ENCODE measurements around the gene FMNL2. TPM values are rescaled to one million over a fixed set of nuclear protein-coding genes. Genes with fewer than 3 reads are reported as not detected.

Gene FMNL2
- total RNA-seq, 4 donors from 2014 or later, result 6.7 to 17.2 (median 11.5) TPM

GRCh38 chr2:152456262-152456661 lies 121.3 kb downstream of the FMNL2 start:
- no peak for DNase-seq
- no peaks in the 10 kb centered on the region for H3K9me3 ChIP-seq
- H3K27ac ChIP-seq, result no peak overlapping the region
- no peak for ATAC-seq
- in situ Hi-C loops (cut with MboI; ENCODE audit: low sequenced_read_pairs in 4 of 4), result no loop called here
- no peaks in the 10 kb centered on the region for H3K4me1 ChIP-seq
- no peaks in the 10 kb centered on the region for H3K36me3 ChIP-seq
- intact Hi-C loops (cut with DNase I; ENCODE audit: low total_unique reads), result no loop called here
- TF ChIP-seq CTCF (IDR thresholded peaks at IDR 0.05 in 4 of 5, conservative IDR thresholded peaks at IDR 0.05 in 1 of 5) (no peak), POLR2A (IDR thresholded peaks at IDR 0.05) (no peak)
- H3K27me3 ChIP-seq, result no peaks in the 10 kb centered on the region
- H3K4me3 ChIP-seq, result no peak overlapping the region

GRCh38 chr2:152458441-152458940 lies 123.5 kb downstream of the FMNL2 start:
- Histone ChIP-seq H3K36me3 (no peaks in the 10 kb centered on the region), H3K9me3 (no peaks in the 10 kb centered on the region), H3K27ac (no peak overlapping the region), H3K4me1 (peaks cover 12 to 19% of the 10 kb centered on the region in 2 donors), H3K27me3 (no peaks in the 10 kb centered on the region), H3K4me3 (no peak overlapping the region)
- ATAC-seq (no peak), DNase-seq (no peak)
- TF ChIP-seq POLR2A (IDR thresholded peaks at IDR 0.05), result no peak
- no peak for TF ChIP-seq CTCF (IDR thresholded peaks at IDR 0.05 in 4 of 5, conservative IDR thresholded peaks at IDR 0.05 in 1 of 5)
- intact Hi-C loops (cut with DNase I; ENCODE audit: low total_unique reads), result no loop called here
- in situ Hi-C loops (cut with MboI; ENCODE audit: low sequenced_read_pairs in 4 of 4), result no loop called here

GRCh38 chr2:152459091-152459490 lies 124.1 kb downstream of the FMNL2 start:
- Histone ChIP-seq H3K4me1 (peaks cover 18 to 25% of the 10 kb centered on the region in 2 donors), H3K27me3 (no peaks in the 10 kb centered on the region), H3K9me3 (no peaks in the 10 kb centered on the region), H3K4me3 (no peak overlapping the region), H3K36me3 (no peaks in the 10 kb centered on the region), H3K27ac (no peak overlapping the region)
- in situ Hi-C loops (cut with MboI; ENCODE audit: low sequenced_read_pairs in 4 of 4), result no loop called here
- DNase-seq (no peak), ATAC-seq (no peak)
- intact Hi-C loops (cut with DNase I; ENCODE audit: low total_unique reads), result no loop called here
- TF ChIP-seq POLR2A (IDR thresholded peaks at IDR 0.05) (no peak), CTCF (IDR thresholded peaks at IDR 0.05 in 4 of 5, conservative IDR thresholded peaks at IDR 0.05 in 1 of 5) (no peak)

- DNase-seq (no peak), ATAC-seq (no peak)
- Histone ChIP-seq H3K36me3 (no peaks in the 10 kb centered on the region), H3K4me3 (no peak overlapping the region), H3K27me3 (no peaks in the 10 kb centered on the region), H3K9me3 (no peaks in the 10 kb centered on the region), H3K4me1 (peaks cover 33 to 40% of the 10 kb centered on the region in 2 donors), H3K27ac (no peak overlapping the region)
- in situ Hi-C loops (cut with MboI; ENCODE audit: low sequenced_read_pairs in 4 of 4), result no loop called here
- TF ChIP-seq CTCF (IDR thresholded peaks at IDR 0.05 in 4 of 5, conservative IDR thresholded peaks at IDR 0.05 in 1 of 5) (no peak), POLR2A (IDR thresholded peaks at IDR 0.05) (no peak)
- intact Hi-C loops (cut with DNase I; ENCODE audit: low total_unique reads), result no loop called here
Observed at GRCh38 chr2:152460567-152460966, 125.6 kb downstream of the FMNL2 start.

GRCh38 chr2:152462120-152462519 lies 127.1 kb downstream of the FMNL2 start:
- DNase-seq, result no peak
- TF ChIP-seq POLR2A (IDR thresholded peaks at IDR 0.05) (no peak), CTCF (IDR thresholded peaks at IDR 0.05 in 4 of 5, conservative IDR thresholded peaks at IDR 0.05 in 1 of 5) (no peak)
- peaks cover 46 to 55% of the 10 kb centered on the region in 2 donors for H3K4me1 ChIP-seq

More at GRCh38 chr2:152462120-152462519, 127.1 kb downstream of the FMNL2 start:
- in situ Hi-C loops (cut with MboI; ENCODE audit: low sequenced_read_pairs in 4 of 4), result no loop called here
- Histone ChIP-seq H3K4me3 (no peak overlapping the region), H3K27ac (peak overlapping the region; percentile 8 to 91 (median 90)), H3K27me3 (no peaks in the 10 kb centered on the region), H3K36me3 (no peaks in the 10 kb centered on the region), H3K9me3 (no peaks in the 10 kb centered on the region)
- intact Hi-C loops (cut with DNase I; ENCODE audit: low total_unique reads), result no loop called here
- ATAC-seq, result no peak

Measured in gastrocnemius medialis (tissue), 4 donors.